H1 (cell line): Measurements from ENCODE around the gene PRKAR2A. TPM values are rescaled to one million over a fixed set of nuclear protein-coding genes. Genes with fewer than 3 reads are reported as not detected.

Experiments used
- CTCF ChIA-PET: fragments of 300-600 bp; sonication (Branson Sonifier 250); formaldehyde crosslinking; loops from one replicate; lab custom pipeline; 2021; ENCODE audit not compliant: partially characterized antibody; lab: Charles Lee
- POLR2A ChIA-PET: fragments of 300-600 bp; sonication (Branson Sonifier 250); formaldehyde crosslinking; loops from one replicate; lab custom pipeline; 2021; ENCODE audit warnings: inconsistent platforms; ENCODE audit not compliant: partially characterized antibody; lab: Charles Lee
- DNase-seq, 2 experiments: peaks; one replicate each; pipeline versions ENCODE4 v3.0.0 to v3.0.0-alpha.2; 2010 to 2022; ENCODE audit warnings: low spot score in 2 of 2, low read depth in 1 of 2, mixed read lengths in 1 of 2
- FAIRE-seq: peaks from 2 replicates; lab custom pipeline; 2011; peaks lifted over from hg19 to GRCh38; lab: Jason Lieb, UNC
- H2AFZ ChIP-seq: 2 replicates; pipeline ENCODE4 v1.8.1; 2012; ENCODE audit warnings: low read length, inconsistent platforms
- H2AK5ac ChIP-seq: 2 replicates; pipeline ENCODE4 v1.6.1; 2013; ENCODE audit warnings: low read depth, low read length
- H2BK120ac ChIP-seq: replicated peaks from 2 replicates; pipeline ENCODE3; 2013; ENCODE audit warnings: low read depth, low read length, inconsistent platforms
- H2BK12ac ChIP-seq: 2 replicates; pipeline ENCODE4 v1.6.1; 2013; ENCODE audit warnings: low read depth, low read length
- H2BK15ac ChIP-seq: 2 replicates; pipeline ENCODE4 v1.6.1; 2013; ENCODE audit warnings: low read length
- H2BK20ac ChIP-seq: 2 replicates; pipeline ENCODE4 v1.6.1; 2013; ENCODE audit warnings: low read length
- H2BK5ac ChIP-seq: 2 replicates; pipeline ENCODE4 v1.6.1; 2013; ENCODE audit warnings: low read depth, low read length
- H3K14ac ChIP-seq: 2 replicates; pipeline ENCODE4 v1.6.1; 2013; ENCODE audit warnings: inconsistent platforms; ENCODE audit not compliant: insufficient read length
- H3K18ac ChIP-seq: 2 replicates; pipeline ENCODE4 v1.6.1; 2013; ENCODE audit warnings: low read length; ENCODE audit errors: extremely low read depth
- H3K23ac ChIP-seq: 2 replicates; pipeline ENCODE4 v1.6.1; 2013; ENCODE audit warnings: inconsistent platforms; ENCODE audit not compliant: insufficient read length
- H3K23me2 ChIP-seq: 2 replicates; pipeline ENCODE4 v1.6.1; 2013; ENCODE audit warnings: low read depth, low read length
- H3K27ac ChIP-seq: 2 replicates; pipeline ENCODE4 v1.6.1; 2011; ENCODE audit warnings: low read depth, low read length, inconsistent platforms
- H3K27me3 ChIP-seq, 4 experiments: replicated peaks in 1 of 4; 1 replicate in 1 of 4; 2 replicates in 3 of 4; pipeline versions ENCODE4 v1.6.1 to v1.8.1; 2011 to 2013; ENCODE audit warnings: low read length in 3 of 4, mild to moderate bottlenecking in 3 of 4, inconsistent platforms in 2 of 4, mixed read lengths in 2 of 4, moderate library complexity in 1 of 4; ENCODE audit not compliant: control insufficient read depth in 3 of 4, insufficient read depth in 3 of 4; ENCODE audit errors: extremely low read depth in 1 of 4
- H3K36me3 ChIP-seq, 4 experiments: 2 replicates each; pipeline versions ENCODE4 v1.6.1 to v1.8.1; 2011 to 2013; ENCODE audit warnings: mild to moderate bottlenecking in 4 of 4, low read length in 3 of 4, moderate library complexity in 2 of 4, control low read depth in 1 of 4, inconsistent platforms in 1 of 4; ENCODE audit not compliant: insufficient read depth in 4 of 4, control insufficient read depth in 2 of 4
- H3K4ac ChIP-seq: replicated peaks from 2 replicates; pipeline ENCODE3; 2013; ENCODE audit warnings: low read length, low read depth, mixed read lengths, inconsistent platforms; ENCODE audit not compliant: insufficient read length
- H3K4me1 ChIP-seq, 4 experiments: replicated peaks in 1 of 4; 1 replicate in 1 of 4; 2 replicates in 3 of 4; pipeline versions ENCODE4 v1.6.1 to v1.8.1; 2011 to 2013; ENCODE audit warnings: low read length in 3 of 4, inconsistent platforms in 2 of 4, mixed read lengths in 1 of 4; ENCODE audit not compliant: insufficient read depth in 4 of 4, control insufficient read depth in 3 of 4
- H3K4me2 ChIP-seq, 2 experiments: 2 replicates each; pipeline versions ENCODE4 v1.6.1 to v1.8.1; 2011 to 2013; ENCODE audit warnings: low read depth in 2 of 2, low read length in 2 of 2, control low read depth in 1 of 2, inconsistent platforms in 1 of 2, mild to moderate bottlenecking in 1 of 2; ENCODE audit not compliant: insufficient read depth in 1 of 2
- H3K4me3 ChIP-seq, 4 experiments: fragments of 200-600, 300-600 bp in 1 of 4; sonication (generic), shearing (Covaris generic), sonication (Bioruptor Twin) in 1 of 4; 2 replicates each; pipeline versions ENCODE4 v1.5.1 to v1.8.1; 2011 to 2016; ENCODE audit warnings: low read length in 4 of 4, low read depth in 3 of 4, control low read depth in 2 of 4, inconsistent platforms in 2 of 4, mild to moderate bottlenecking in 2 of 4, mixed read lengths in 1 of 4, moderate library complexity in 1 of 4; ENCODE audit not compliant: insufficient read depth in 2 of 4; ENCODE audit errors: extremely low read depth in 1 of 4
- H3K56ac ChIP-seq: replicated peaks from 2 replicates; pipeline ENCODE3; 2013; ENCODE audit warnings: low read depth, mild to moderate bottlenecking, mixed read lengths, low read length, inconsistent platforms; ENCODE audit not compliant: insufficient read length
- H3K79me1 ChIP-seq: 2 replicates; pipeline ENCODE4 v1.6.1; 2013; ENCODE audit warnings: low read depth, low read length, control low read depth
- H3K79me2 ChIP-seq, 2 experiments: 2 replicates each; pipeline versions ENCODE4 v1.6.1 to v1.8.1; 2012 to 2013; ENCODE audit warnings: low read length in 2 of 2, mild to moderate bottlenecking in 2 of 2, inconsistent platforms in 1 of 2; ENCODE audit not compliant: insufficient read depth in 2 of 2, control insufficient read depth in 1 of 2
- H3K9ac ChIP-seq, 4 experiments: replicated peaks in 1 of 4; 1 replicate in 1 of 4; 2 replicates in 3 of 4; pipeline versions ENCODE4 v1.6.1 to v1.8.1; 2011 to 2013; ENCODE audit warnings: low read depth in 3 of 4, low read length in 3 of 4, control low read depth in 2 of 4, mild to moderate bottlenecking in 2 of 4, moderate library complexity in 2 of 4, inconsistent platforms in 1 of 4; ENCODE audit errors: extremely low read depth in 1 of 4
- H3K9me3 ChIP-seq, 2 experiments: 2 replicates each; pipeline versions ENCODE4 v1.6.1 to v1.8.1; 2012 to 2013; ENCODE audit warnings: mild to moderate bottlenecking in 2 of 2, moderate library complexity in 2 of 2, control low read depth in 1 of 2, inconsistent platforms in 1 of 2, low read depth in 1 of 2, low read length in 1 of 2, mixed read lengths in 1 of 2; ENCODE audit not compliant: insufficient read depth in 2 of 2
- H4K20me1 ChIP-seq, 2 experiments: replicated peaks in 1 of 2; 2 replicates each; pipeline versions ENCODE3 to v1.8.1; 2011 to 2013; ENCODE audit warnings: inconsistent platforms in 2 of 2, low read length in 2 of 2, mild to moderate bottlenecking in 1 of 2; ENCODE audit not compliant: insufficient read depth in 2 of 2, control insufficient read depth in 1 of 2
- H4K5ac ChIP-seq: 2 replicates; pipeline ENCODE4 v1.6.1; 2013; ENCODE audit warnings: low read length, low read depth, mixed read lengths, inconsistent platforms; ENCODE audit not compliant: insufficient read length
- H4K8ac ChIP-seq: 2 replicates; pipeline ENCODE4 v1.8.0; 2013; ENCODE audit warnings: mild to moderate bottlenecking, moderate library complexity, low read length, inconsistent platforms; ENCODE audit not compliant: insufficient read depth; ENCODE audit errors: extremely low read depth
- H4K91ac ChIP-seq: replicated peaks from 2 replicates; pipeline ENCODE3; 2013; ENCODE audit warnings: low read length, mixed read lengths, inconsistent platforms; ENCODE audit not compliant: insufficient read length
- NRF1 ChIP-seq: IDR thresholded peaks from 2 replicates; pipeline ENCODE4 v1.6.1; 2011; ENCODE audit warnings: mild to moderate bottlenecking, low read depth, low read length, improper control_type of control experiment
- RFX5 ChIP-seq: IDR thresholded peaks from 2 replicates; pipeline ENCODE4 v1.6.1; 2011; ENCODE audit warnings: low read depth, low read length, improper control_type of control experiment, borderline replicate concordance
- SIX5 ChIP-seq: IDR thresholded peaks from 2 replicates; pipeline ENCODE4 v1.6.1; 2011; ENCODE audit warnings: mild to moderate bottlenecking, low read depth, low read length
- SRF ChIP-seq: IDR thresholded peaks from 2 replicates; pipeline ENCODE4 v1.6.1; 2011; ENCODE audit warnings: mild to moderate bottlenecking, low read depth, low read length, moderate library complexity
- TAF7 ChIP-seq: optimal IDR thresholded peaks from 2 replicates; pipeline ENCODE3; 2011; ENCODE audit warnings: low read depth, mild to moderate bottlenecking, inconsistent platforms, low read length, moderate library complexity, borderline replicate concordance
- TBP ChIP-seq: IDR thresholded peaks from 2 replicates; pipeline ENCODE4 v1.6.1; 2011; ENCODE audit warnings: low read depth, low read length, improper control_type of control experiment
- TCF12 ChIP-seq: IDR thresholded peaks from 2 replicates; pipeline ENCODE4 v1.6.1; 2011; ENCODE audit warnings: low read depth, mild to moderate bottlenecking, low read length
- YY1 ChIP-seq: IDR thresholded peaks from 2 replicates; pipeline ENCODE4 v1.6.1; 2011; ENCODE audit warnings: low read depth, mild to moderate bottlenecking, low read length
- ZNF274 ChIP-seq: IDR thresholded peaks from 2 replicates; pipeline ENCODE4 v1.7.0; 2012; ENCODE audit warnings: low read length, borderline replicate concordance; ENCODE audit errors: extremely low read depth
- WGBS, 2 experiments: shearing (Covaris generic) in 1 of 2; methylation state at CpG; one replicate each; pipeline versions ENCODE4 v1.1.6 to v1.1.7; 2013 to 2015; ENCODE audit warnings: low lambda C conversion rate in 2 of 2, mixed read lengths in 2 of 2, inconsistent platforms in 1 of 2, low coverage in 1 of 2, missing lambda C conversion rate in 1 of 2; ENCODE audit not compliant: insufficient replicate concordance in 2 of 2, insufficient coverage in 1 of 2, insufficient read length in 1 of 2; ENCODE audit errors: extremely low coverage in 1 of 2, missing lambda C conversion rate in 1 of 2; 5-methylcytosine and 5-hydroxymethylcytosine counted together
- polyA plus RNA-seq, 7 experiments: library from polyadenylated mRNA; depleted of rRNA in 3 of 7; stranded (reverse) in 5 of 7; unstranded in 2 of 7; fragments of >200 nt in 5 of 7; fragments of 200-250 nt in 2 of 7; gene quantifications; 1 replicate in 5 of 7; 2 replicates in 1 of 7; 4 replicates in 1 of 7; pipeline versions ENCODE4 v1.2.1 to v1.2.3, GENCODE V29; 2011 to 2013; ENCODE audit warnings: missing spikeins in 2 of 7, mixed read lengths in 2 of 7
- total RNA-seq: library from RNA; stranded (reverse); fragmentation: NEBNext Ultra II Directional; extraction: Animal tissue kit (Norgen Biotek cat#: 25700); gene quantifications from 2 replicates; pipeline ENCODE4 v1.2.1, GENCODE V29; 2021
- TF ChIP-seq, protein P1 (sequence below): IDR thresholded peaks from 2 replicates; pipeline ENCODE4 v1.6.1; 2011; ENCODE audit warnings: low read depth, mild to moderate bottlenecking, low read length; ENCODE audit not compliant: insufficient read depth
- TF ChIP-seq, protein P2 (sequence below): IDR thresholded peaks from 2 replicates; pipeline ENCODE4 v1.6.1; 2012; ENCODE audit warnings: low read length, inconsistent platforms
- TF ChIP-seq, protein P3 (sequence below): IDR thresholded peaks from 2 replicates; pipeline ENCODE4 v1.6.1; 2012; ENCODE audit warnings: inconsistent platforms

PRKAR2A gene
- total and polyA plus RNA-seq, 2 of the 8 experiments (the other 6 are each of a cell fraction or from before 2014, with no cell fraction given): 6.3 to 42.4 TPM

DNA sequence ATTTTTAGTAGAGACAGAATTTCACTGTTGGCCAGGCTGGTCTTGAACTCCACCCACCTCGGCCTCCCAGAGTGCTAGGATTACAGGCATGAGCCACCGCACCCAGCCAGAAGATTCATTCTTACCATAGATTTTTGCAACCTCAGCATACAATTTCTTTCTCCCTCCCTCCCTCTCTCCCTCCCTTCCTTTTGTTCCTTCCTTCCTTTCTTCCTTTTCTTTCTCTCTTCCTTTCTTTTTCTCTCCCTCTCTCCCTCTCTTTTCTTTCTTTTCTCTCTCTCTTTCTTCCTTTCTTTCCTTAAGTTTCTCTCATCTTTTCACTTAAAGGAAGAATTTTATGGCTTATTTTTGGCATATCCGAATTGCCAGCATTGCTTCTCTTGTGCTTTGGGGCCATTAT, 58.0 kb downstream of the PRKAR2A start:
- Histone ChIP-seq H3K79me1 (no peaks in the 10 kb centered on the region), H3K36me3 (no peaks in the 10 kb centered on the region; a peak in 1 of 8 replicates), H4K5ac (no peak overlapping the region), H2BK120ac (no peak overlapping the region), H4K20me1 (peaks cover 0 to 3% of the 10 kb centered on the region in 2 experiments), H3K27me3 (no peaks in the 10 kb centered on the region), H3K18ac (no peak overlapping the region), H3K14ac (no peak overlapping the region), H3K23me2 (no peaks in the 10 kb centered on the region), H3K4ac (no peak overlapping the region), H4K91ac (no peak overlapping the region), H3K4me2 (no peak overlapping the region), H2BK5ac (no peak overlapping the region), H2AFZ (no peak overlapping the region), H3K23ac (no peak overlapping the region), H2BK12ac (no peak overlapping the region), H3K4me3 (no peak overlapping the region), H2BK15ac (no peak overlapping the region), H3K79me2 (no peaks in the 10 kb centered on the region), H3K9ac (no peak overlapping the region), H2BK20ac (no peak overlapping the region), H3K4me1 (no peaks in the 10 kb centered on the region), H3K27ac (no peak overlapping the region), H3K9me3 (no peaks in the 10 kb centered on the region), H2AK5ac (no peak overlapping the region), H4K8ac (no peak overlapping the region), H3K56ac (no peak overlapping the region)
- 93% methylated on average over 3 of the region's 3 CpGs; no CpG with 5 or more reads in 1 of the 2 experiments for WGBS, 2 experiments
- FAIRE-seq (no peak), DNase-seq (no peak)
- TF ChIP-seq, protein P1, sequence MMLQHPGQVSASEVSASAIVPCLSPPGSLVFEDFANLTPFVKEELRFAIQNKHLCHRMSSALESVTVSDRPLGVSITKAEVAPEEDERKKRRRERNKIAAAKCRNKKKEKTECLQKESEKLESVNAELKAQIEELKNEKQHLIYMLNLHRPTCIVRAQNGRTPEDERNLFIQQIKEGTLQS: no peak
- no peak for TF ChIP-seq ZNF274
- no peak for TF ChIP-seq TBP
- no peak for TF ChIP-seq NRF1
- TF ChIP-seq YY1: no peak
- no peak for TF ChIP-seq SRF
- TF ChIP-seq TAF7: no peak
- TF ChIP-seq SIX5: no peak
- no peak for TF ChIP-seq TCF12
- TF ChIP-seq, protein P2, sequence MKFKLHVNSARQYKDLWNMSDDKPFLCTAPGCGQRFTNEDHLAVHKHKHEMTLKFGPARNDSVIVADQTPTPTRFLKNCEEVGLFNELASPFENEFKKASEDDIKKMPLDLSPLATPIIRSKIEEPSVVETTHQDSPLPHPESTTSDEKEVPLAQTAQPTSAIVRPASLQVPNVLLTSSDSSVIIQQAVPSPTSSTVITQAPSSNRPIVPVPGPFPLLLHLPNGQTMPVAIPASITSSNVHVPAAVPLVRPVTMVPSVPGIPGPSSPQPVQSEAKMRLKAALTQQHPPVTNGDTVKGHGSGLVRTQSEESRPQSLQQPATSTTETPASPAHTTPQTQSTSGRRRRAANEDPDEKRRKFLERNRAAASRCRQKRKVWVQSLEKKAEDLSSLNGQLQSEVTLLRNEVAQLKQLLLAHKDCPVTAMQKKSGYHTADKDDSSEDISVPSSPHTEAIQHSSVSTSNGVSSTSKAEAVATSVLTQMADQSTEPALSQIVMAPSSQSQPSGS: no peak
- TF ChIP-seq RFX5: no peak
- TF ChIP-seq, protein P3, sequence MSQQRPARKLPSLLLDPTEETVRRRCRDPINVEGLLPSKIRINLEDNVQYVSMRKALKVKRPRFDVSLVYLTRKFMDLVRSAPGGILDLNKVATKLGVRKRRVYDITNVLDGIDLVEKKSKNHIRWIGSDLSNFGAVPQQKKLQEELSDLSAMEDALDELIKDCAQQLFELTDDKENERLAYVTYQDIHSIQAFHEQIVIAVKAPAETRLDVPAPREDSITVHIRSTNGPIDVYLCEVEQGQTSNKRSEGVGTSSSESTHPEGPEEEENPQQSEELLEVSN: no peak
- CTCF ChIA-PET: no interaction called here
- POLR2A ChIA-PET: no interaction called here
